Right lung (tissue), 5 donors: Measurements from ENCODE around the gene P2RX3. TPM values are rescaled to one million over a fixed set of nuclear protein-coding genes. Genes with fewer than 3 reads are reported as not detected.

Experiments used
- DNase-seq, 2 donors: peaks; one replicate each; pipeline ENCODE4 v3.0.0-alpha.2; 2013
- polyA plus RNA-seq, 5 donors: library from polyadenylated mRNA; unstranded; fragments of 120-200 nt; gene quantifications; one replicate each; pipeline versions ENCODE4 v1.2.1 to v1.2.3, GENCODE V29; 2013; ENCODE audit warnings: inconsistent platforms in 1 of 5, low replicate concordance in 1 of 5; ENCODE audit not compliant: insufficient read length in 5 of 5, insufficient read depth in 1 of 5

The P2RX3 gene
- polyA plus RNA-seq, 5 donors, result 0.16 to 0.28 (median 0.23) TPM; not detected in 1

DNA sequence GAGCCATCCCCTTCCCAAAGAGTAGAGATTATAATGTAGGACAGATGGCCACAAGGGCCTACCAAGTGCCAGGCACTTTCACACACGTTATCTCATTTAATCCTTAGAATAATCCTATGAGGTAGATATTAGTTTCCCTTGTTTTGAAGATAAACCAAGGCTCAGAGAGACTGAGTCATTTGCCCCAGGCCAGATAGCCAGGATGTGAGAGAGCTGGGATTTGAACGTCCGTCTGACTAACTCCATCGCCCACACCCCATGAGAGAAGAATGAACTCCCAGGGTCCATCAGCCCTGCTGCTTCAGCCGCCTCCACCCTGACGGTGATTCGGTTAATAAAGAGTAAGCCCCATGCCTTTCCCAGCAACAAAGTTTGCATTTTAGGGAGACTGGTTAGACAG is 32.1 kb downstream of the P2RX3 start:
- DNase-seq, result no peak

DNA sequence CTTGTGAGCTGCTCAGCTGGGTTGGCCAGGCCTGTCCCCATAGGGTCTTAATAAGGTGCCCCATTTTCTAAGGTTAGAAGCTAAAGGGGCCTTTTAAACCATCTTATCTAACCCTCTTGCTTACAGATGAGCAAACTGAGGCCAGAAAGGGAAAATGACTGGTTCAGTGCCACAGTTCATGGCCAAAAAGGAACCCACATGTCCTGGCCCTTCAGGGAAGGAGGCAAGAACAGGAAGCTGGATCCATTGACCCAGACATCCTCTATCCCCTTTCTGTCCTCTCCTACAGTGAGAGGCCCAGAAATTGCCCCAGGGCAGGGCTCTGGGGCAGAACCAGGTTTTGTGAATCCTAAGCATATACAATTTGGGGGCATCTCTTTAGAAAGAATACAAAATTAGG is 32.8 kb downstream of the P2RX3 start:
- no peak for DNase-seq

- no peak for DNase-seq
These were observed 35.0 kb downstream of the P2RX3 start for GRCh38 chr11:57373146-57373545.

DNA sequence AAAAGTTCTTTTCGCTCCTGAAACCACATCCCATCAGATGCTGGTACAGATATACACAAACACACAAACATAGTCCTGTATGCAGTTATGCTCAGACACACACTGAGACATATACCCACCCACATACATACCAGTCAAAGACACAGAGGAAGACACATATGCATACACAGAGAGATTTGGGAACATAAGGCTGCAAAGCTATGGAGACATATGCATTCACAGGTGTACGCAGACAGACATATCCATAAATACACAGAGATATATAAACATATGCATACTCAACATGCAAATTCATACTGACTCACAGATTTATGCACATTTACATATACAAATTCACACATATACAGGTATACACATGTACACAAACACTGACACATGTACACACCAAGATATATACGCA is 36.8 kb downstream of the P2RX3 start:
- no peak for DNase-seq

- no peak for DNase-seq
These were observed 37.3 kb downstream of the P2RX3 start for GRCh38 chr11:57375490-57375889.

- DNase-seq, result no peak
These were observed 38.2 kb downstream of the P2RX3 start for GRCh38 chr11:57376095-57377090.

GRCh38 chr11:57377107-57377506 is 39.0 kb downstream of the P2RX3 start:
- no peak for DNase-seq

DNA sequence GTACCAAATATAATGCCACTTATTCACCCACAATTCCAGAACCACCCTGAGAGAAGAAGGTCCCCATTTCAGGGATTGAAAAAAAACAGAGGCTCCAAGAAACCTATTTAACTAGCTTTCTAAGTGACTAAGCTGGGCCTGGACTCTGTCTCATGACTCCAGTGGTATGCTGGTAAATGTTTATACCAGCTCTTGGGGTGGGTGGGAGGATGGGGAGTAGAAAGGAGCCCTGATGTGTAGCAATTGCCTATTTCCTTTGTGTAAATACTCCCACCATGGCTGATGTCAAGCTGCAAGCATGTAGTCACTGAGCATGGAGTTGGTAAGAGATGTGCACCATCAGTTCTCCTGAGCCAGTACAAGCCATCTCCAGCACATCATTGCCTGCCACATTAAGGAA is 40.0 kb downstream of the P2RX3 start:
- DNase-seq, result no peak

- DNase-seq, result no peak
These were observed 41.6 kb downstream of the P2RX3 start for GRCh38 chr11:57379732-57380131.

GRCh38 chr11:57380975-57381374 is 42.8 kb downstream of the P2RX3 start, which contains the start of gene PRG3:
Gene PRG3 (minus strand): TSS chr11:57381150. CDS start chr11:57380708, 442 bp downstream.
- DNase-seq, result no peak

GRCh38 chr11:57386178-57386940 is 48.2 kb downstream of the P2RX3 start:
- DNase-seq, result no peak

DNA sequence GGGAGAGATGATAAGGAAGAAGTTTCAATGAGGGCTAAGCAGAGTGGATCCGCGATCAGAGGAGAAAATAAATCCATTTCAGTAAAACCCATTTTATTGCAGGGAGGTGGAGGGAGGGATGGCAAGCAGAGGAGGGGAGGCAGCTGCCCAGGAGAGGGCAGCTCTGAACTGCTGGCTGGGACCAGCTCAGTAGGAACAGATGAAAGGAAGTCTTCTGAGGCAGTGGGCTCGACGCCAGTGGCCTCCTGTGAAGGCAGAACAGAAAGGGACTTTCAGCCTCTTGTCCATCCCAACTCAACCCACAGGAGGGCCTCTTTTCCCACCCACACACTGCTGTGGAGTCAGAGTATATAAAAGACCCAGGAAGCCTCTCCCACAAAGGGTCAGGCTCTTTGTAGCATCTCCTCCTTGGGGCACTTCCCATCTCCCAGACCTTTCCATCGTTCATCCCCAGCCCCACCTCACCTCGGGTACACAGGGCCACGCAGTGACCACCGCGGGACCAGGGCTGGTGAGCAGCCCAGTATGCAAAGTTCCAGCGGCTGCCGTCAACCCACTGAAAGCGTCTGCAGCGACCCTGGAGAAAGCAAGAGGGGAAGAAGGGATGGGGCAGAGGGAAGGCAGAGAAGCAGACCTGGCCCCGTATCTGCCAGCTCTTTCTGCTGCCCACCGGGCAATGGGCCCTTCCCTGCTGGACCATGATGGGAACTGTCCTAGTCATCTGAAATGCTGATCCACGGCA is 49.3 kb downstream of the P2RX3 start:
- DNase-seq, result no peak

DNA sequence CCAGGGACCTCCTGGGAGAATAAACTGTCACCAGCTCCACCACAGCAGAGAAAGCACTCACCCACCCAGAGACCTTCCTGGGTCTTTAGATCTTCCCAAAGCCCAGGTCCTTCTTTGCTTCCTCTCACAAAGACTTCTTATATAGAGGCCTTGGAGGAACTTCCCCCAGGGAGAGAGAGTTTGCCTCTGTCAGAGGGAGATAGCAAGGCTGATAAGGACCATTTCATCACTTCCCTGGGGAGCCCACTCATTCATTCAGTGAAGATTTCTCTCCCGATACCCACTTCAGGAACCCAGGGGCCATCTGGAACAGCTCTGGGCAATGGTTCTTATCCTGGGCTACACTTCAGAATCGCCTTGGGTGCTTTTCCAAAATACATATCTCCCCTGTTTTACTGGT is 52.4 kb downstream of the P2RX3 start, which contains the start of gene PRG2:
Gene PRG2, minus strand, starts transcription at position 116 of the 400 bp plus-strand sequence. CDS start 706 bp downstream, outside the sequence.
- DNase-seq, result no peak

DNA sequence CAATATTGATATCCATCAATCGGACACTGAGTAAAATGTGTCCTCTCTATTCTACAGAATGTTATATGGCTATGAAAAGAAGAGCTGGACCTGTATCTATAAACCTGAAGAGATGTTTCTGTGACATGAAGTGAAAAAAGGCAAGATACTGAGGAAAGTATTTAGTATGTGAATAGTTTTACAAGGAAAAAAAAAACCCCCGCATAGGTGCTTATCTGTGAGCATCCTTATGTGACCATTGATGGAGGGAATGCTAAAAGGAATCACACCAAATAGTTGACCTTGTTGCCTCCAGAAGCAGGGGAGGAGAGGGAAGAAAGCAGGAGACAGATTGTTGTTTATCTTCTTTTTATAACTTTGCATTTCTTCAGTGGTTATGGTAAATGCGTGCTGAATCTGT is 53.0 kb downstream of the P2RX3 start:
- DNase-seq, result no peak

DNA sequence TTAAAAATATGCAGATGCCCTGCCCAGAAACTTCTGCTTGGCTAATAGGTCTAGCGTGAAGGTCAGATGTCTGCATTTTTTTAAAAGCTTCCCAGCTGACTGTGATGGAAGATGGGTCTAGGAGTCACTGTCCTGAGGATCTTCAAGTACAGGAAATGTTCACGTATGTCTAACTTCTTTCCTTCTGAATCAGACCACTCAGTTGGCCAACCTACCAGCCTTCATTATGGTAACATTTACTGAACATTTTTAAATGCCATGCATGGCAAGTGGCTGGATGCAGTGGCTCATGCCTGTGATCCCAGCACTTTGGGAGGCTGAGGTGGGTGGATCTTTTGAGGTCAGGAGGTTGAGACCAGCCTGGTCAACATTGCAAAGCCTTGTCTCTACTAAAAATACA is 53.4 kb downstream of the P2RX3 start:
- no peak for DNase-seq

- DNase-seq, result no peak
These were observed 54.1 kb downstream of the P2RX3 start for GRCh38 chr11:57392066-57392762.

DNA sequence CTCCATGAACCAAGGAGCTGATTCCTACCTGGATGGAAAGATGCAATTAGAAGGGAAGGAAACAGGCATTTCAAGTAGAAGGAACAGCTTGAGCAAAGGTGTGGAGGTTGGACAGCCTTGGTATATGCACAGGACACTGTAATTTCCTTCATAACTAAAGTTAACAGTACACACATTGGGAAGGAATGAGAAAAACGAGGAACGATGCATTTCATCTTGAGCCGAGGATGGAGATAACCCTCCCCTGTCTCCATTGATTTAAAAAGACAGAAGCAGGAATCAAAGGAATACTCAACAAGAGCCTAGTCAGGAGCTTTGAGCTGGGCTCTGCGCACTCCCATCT is 54.6 kb downstream of the P2RX3 start:
- no peak for DNase-seq

- no peak for DNase-seq
These were observed 56.2 kb downstream of the P2RX3 start for GRCh38 chr11:57394203-57394965.

- DNase-seq, result no peak
These were observed 57.9 kb downstream of the P2RX3 start for GRCh38 chr11:57395905-57396623.

GRCh38 chr11:57396744-57397143 is 58.6 kb downstream of the P2RX3 start:
- DNase-seq, result no peak
